ENCODE measurements around the gene TRIM29. TPM values are rescaled to one million over a fixed set of nuclear protein-coding genes. Genes with fewer than 3 reads are reported as not detected.

TRIM29 gene
- total RNA-seq, 1 experiment from 2014 or later = not detected

GRCh38 chr11:120065176-120065575 lies 72.7 kb downstream of the TRIM29 start:
- Histone ChIP-seq H2BK12ac (ENCODE audit: insufficient read length, low read depth, low read length) (no peak overlapping the region), H3K4ac (ENCODE audit: low read depth, low read length) (no peak overlapping the region), H4K20me1 (ENCODE audit: control insufficient read depth, insufficient read depth, insufficient read length) (no peaks in the 10 kb centered on the region), H3K18ac (ENCODE audit: insufficient read length, low read depth, low read length) (no peak overlapping the region), H3K79me1 (ENCODE audit: insufficient read depth, low read depth, low read length, poor library complexity, severe bottlenecking) (no peaks in the 10 kb centered on the region), H3K23me2 (ENCODE audit: insufficient read length, low read depth, low read length, poor library complexity, severe bottlenecking) (no peaks in the 10 kb centered on the region), H3K9ac (ENCODE audit: extremely low read depth, insufficient read length, low read length) (no peak overlapping the region), H2BK5ac (ENCODE audit: insufficient read length, low read length) (no peak overlapping the region), H3K27me3 (ENCODE audit: insufficient read depth, low read length) (no peaks in the 10 kb centered on the region; the same call in 1 of the 2 replicates), H2AFZ (ENCODE audit: low read length) (no peak overlapping the region), H2BK15ac (ENCODE audit: low read depth, low read length) (no peak overlapping the region), H4K5ac (ENCODE audit: insufficient read length, low read depth, low read length) (no peak overlapping the region), H3K23ac (ENCODE audit: insufficient read length, low read depth, low read length) (no peak overlapping the region), H2BK20ac (ENCODE audit: low read depth, low read length, poor library complexity, severe bottlenecking) (no peak overlapping the region), H4K91ac (ENCODE audit: insufficient read length, low read depth, low read length) (no peak overlapping the region), H3K4me2 (ENCODE audit: insufficient read depth, insufficient read length, low read length) (no peak overlapping the region), H3K14ac (ENCODE audit: insufficient read depth, low read length) (no peak overlapping the region), H3K9me3 (ENCODE audit: control insufficient read depth, low read depth, low read length) (no peaks in the 10 kb centered on the region), H3T11ph (ENCODE audit: low read length) (no peak overlapping the region), H4K8ac (replicated peaks; ENCODE audit: insufficient read length, low read depth, low read length) (no peak overlapping the region), H3K79me2 (ENCODE audit: insufficient read depth, low read length) (no peaks in the 10 kb centered on the region), H3K4me1 (ENCODE audit: insufficient read depth, low read length) (no peaks in the 10 kb centered on the region), H3K56ac (ENCODE audit: insufficient read length, low read depth, low read length) (no peak overlapping the region), H2BK120ac (ENCODE audit: low read depth, low read length, poor library complexity, severe bottlenecking) (no peak overlapping the region), H2AK5ac (ENCODE audit: insufficient read length, low read length) (no peak overlapping the region), H3K27ac (ENCODE audit: insufficient read length, low read depth, low read length) (no peak overlapping the region)
- no CpG with 5 or more reads among the region's 4 CpGs for WGBS (ENCODE audit: extremely low coverage, insufficient read length, low lambda C conversion rate)
- no peak for TF ChIP-seq CTCF (conservative IDR thresholded peaks at IDR 0.05)
- peak; percentile 10 for DNase-seq
- no peak overlapping the region for H3K27ac Mint-ChIP-seq
- peaks cover 0 to 7% (median 2%) of the 10 kb centered on the region in 3 experiments; a peak in 1 of 7 replicates for H3K36me3 Mint-ChIP-seq (ENCODE audit: insufficient read depth in 1 of 3, low read depth in 3 of 3)
- no peaks in the 10 kb centered on the region for H3K9me3 Mint-ChIP-seq
- no peak overlapping the region for H3K4me3 Mint-ChIP-seq
- peaks cover 24 to 35% of the 10 kb centered on the region in 2 experiments for H3K4me1 Mint-ChIP-seq
- peaks cover 9% of the 10 kb centered on the region for H3K27me3 Mint-ChIP-seq (ENCODE audit: low read depth)

All from H9 (cell line).